HL-60 (cell line): ENCODE results near the gene KRT81.

Source experiments
- REST ChIP-seq: IDR thresholded peaks from 2 replicates; pipeline ENCODE4 v1.6.1; 2012; ENCODE audit warnings: low read depth; ENCODE audit not compliant: insufficient replicate concordance
- TF ChIP-seq, protein P1 (sequence below): IDR thresholded peaks from one replicate; pipeline ENCODE4 v1.5.1; 2011; ENCODE audit warnings: low read length, control low read depth, inconsistent platforms; ENCODE audit not compliant: insufficient read depth

DNA sequence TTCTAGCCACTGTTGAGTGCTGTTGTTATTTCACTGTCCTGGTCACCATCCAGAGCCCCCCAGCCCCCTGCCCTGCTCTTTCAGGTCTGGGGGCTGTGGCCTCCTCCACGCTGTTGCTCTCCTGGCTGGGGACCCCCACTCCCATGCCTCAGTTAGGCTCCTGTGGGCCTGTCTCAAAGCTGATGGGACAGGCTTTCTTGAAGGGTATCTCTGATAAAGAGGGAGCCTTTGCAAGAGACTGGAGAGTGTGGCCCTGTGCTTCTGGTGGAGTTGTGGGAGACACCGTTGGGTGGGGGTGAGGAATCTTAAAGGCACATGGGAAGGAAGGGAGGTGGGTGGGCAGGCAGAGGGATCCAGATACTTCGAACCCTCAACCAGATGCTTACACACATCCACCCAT, 29.0 kb downstream of the KRT81 start:
- TF ChIP-seq, protein P1, sequence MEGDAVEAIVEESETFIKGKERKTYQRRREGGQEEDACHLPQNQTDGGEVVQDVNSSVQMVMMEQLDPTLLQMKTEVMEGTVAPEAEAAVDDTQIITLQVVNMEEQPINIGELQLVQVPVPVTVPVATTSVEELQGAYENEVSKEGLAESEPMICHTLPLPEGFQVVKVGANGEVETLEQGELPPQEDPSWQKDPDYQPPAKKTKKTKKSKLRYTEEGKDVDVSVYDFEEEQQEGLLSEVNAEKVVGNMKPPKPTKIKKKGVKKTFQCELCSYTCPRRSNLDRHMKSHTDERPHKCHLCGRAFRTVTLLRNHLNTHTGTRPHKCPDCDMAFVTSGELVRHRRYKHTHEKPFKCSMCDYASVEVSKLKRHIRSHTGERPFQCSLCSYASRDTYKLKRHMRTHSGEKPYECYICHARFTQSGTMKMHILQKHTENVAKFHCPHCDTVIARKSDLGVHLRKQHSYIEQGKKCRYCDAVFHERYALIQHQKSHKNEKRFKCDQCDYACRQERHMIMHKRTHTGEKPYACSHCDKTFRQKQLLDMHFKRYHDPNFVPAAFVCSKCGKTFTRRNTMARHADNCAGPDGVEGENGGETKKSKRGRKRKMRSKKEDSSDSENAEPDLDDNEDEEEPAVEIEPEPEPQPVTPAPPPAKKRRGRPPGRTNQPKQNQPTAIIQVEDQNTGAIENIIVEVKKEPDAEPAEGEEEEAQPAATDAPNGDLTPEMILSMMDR, result no peak
- no peak for TF ChIP-seq REST
